Omental fat pad (tissue), 4 donors: ENCODE data around the gene SMCO3. TPM values are rescaled to one million over a fixed set of nuclear protein-coding genes. Genes with fewer than 3 reads are reported as not detected.

Experiments
- ATAC-seq: fragments of 150-250 bp; one replicate; pipeline ENCODE4 v1.9.1; 2016; ENCODE audit warnings: mild to moderate bottlenecking, moderate library complexity; ENCODE audit not compliant: low FRiP score
- DNase-seq: peaks from one replicate; pipeline ENCODE4 v3.0.0-alpha.2; 2019; ENCODE audit warnings: low spot score
- CTCF ChIP-seq, 3 donors: fragments of 450-650 bp; IDR thresholded peaks; one replicate each; pipeline ENCODE4 v1.5.1; 2016 to 2017; ENCODE audit warnings: antibody characterized with exemption in 3 of 3, mild to moderate bottlenecking in 3 of 3, moderate library complexity in 2 of 3
- total RNA-seq, 4 donors: library from RNA; depleted of rRNA; stranded (reverse); fragments of >200 nt; gene quantifications; one replicate each; pipeline ENCODE4 v1.1.0, GENCODE V29; 2016

Gene SMCO3
- total RNA-seq: not detected

GRCh38 chr12:14814014-14814413 is at the start of gene SMCO3:
TSS of gene SMCO3 (minus strand) at chr12:14814182. CDS start at chr12:14806680, 7,502 bp downstream.
- no peak for TF ChIP-seq CTCF (IDR thresholded peaks at IDR 0.05)
- DNase-seq (no peak), ATAC-seq (no peak)

GRCh38 chr12:14860490-14860889 is 46.5 kb upstream of the SMCO3 start:
- no peak for TF ChIP-seq CTCF (IDR thresholded peaks at IDR 0.05)
- DNase-seq: no peak

GRCh38 chr12:14858513-14858912 is 44.5 kb upstream of the SMCO3 start:
- no peak for ATAC-seq
- TF ChIP-seq CTCF (IDR thresholded peaks at IDR 0.05): no peak
- DNase-seq: no peak

More at GRCh38 chr12:14860490-14860889, 46.5 kb upstream of the SMCO3 start:
- ATAC-seq: no peak

- no peak for ATAC-seq
- no peak for TF ChIP-seq CTCF (IDR thresholded peaks at IDR 0.05)
- DNase-seq: no peak
Measured at GRCh38 chr12:14854586-14855183, 40.7 kb upstream of the SMCO3 start.

GRCh38 chr12:14853961-14854360 is 40.0 kb upstream of the SMCO3 start:
- no peak for DNase-seq
- TF ChIP-seq CTCF (IDR thresholded peaks at IDR 0.05): no peak
- ATAC-seq: no peak

- TF ChIP-seq CTCF (IDR thresholded peaks at IDR 0.05): no peak
- ATAC-seq: no peak
Measured at GRCh38 chr12:14852880-14853279, 38.9 kb upstream of the SMCO3 start.

GRCh38 chr12:14850929-14851663 is 37.1 kb upstream of the SMCO3 start:
- TF ChIP-seq CTCF (IDR thresholded peaks at IDR 0.05): no peak
- DNase-seq (no peak), ATAC-seq (no peak)

More at GRCh38 chr12:14852880-14853279, 38.9 kb upstream of the SMCO3 start:
- DNase-seq: no peak
